HepG2 (cell line): ENCODE measurements around the gene KIAA0232. TPM values are rescaled to one million over a fixed set of nuclear protein-coding genes. Genes with fewer than 3 reads are reported as not detected.

Source experiments
- CHD4 ChIP-seq: fragments of 200-600 bp; sonication (generic); IDR thresholded peaks from 2 replicates; pipeline ENCODE4 v1.7.0; 2017; ENCODE audit warnings: mild to moderate bottlenecking, low read length, borderline replicate concordance
- DNMT3B ChIP-seq: conservative IDR thresholded peaks from 2 replicates; pipeline ENCODE4 v1.6.1; 2016; ENCODE audit warnings: missing biosample characterization, control low read depth
- GTF2F1 ChIP-seq: fragments of 150-350 bp; IDR thresholded peaks from 2 replicates; pipeline ENCODE4 v1.6.1; 2014; ENCODE audit warnings: low read length
- ISX ChIP-seq: sonication (generic); formaldehyde crosslinking; conservative IDR thresholded peaks from 2 replicates; pipeline ENCODE4 v1.5.0; 2020; ENCODE audit warnings: missing genetic modification reagents
- PITX1 ChIP-seq: sonication (generic); formaldehyde crosslinking; IDR thresholded peaks from 2 replicates; pipeline ENCODE4 v1.5.1; 2020; ENCODE audit warnings: mild to moderate bottlenecking, missing genetic modification reagents
- SRSF1 ChIP-seq: fragments of 200-400 bp; formaldehyde crosslinking; optimal IDR thresholded peaks from 2 replicates; pipeline ENCODE3; 2017; ENCODE audit warnings: mild to moderate bottlenecking, low read depth, low read length, moderate library complexity
- ZBTB7A ChIP-seq: sonication (generic); formaldehyde crosslinking; IDR thresholded peaks from 2 replicates; pipeline ENCODE4 v1.8.0; 2022; ENCODE audit warnings: mild to moderate bottlenecking, missing genetic modification reagents
- ZMYM2 ChIP-seq: sonication (generic); formaldehyde crosslinking; IDR thresholded peaks from 2 replicates; pipeline ENCODE4 v1.8.0; 2022; ENCODE audit warnings: mild to moderate bottlenecking, missing genetic modification reagents
- ZNF10 ChIP-seq: sonication (generic); formaldehyde crosslinking; IDR thresholded peaks from 2 replicates; pipeline ENCODE4 v1.4.0; 2020; ENCODE audit warnings: mild to moderate bottlenecking, low read depth, missing genetic modification reagents, borderline replicate concordance
- ZNF263 ChIP-seq: sonication (generic); formaldehyde crosslinking; IDR thresholded peaks from 2 replicates; pipeline ENCODE4 v1.4.0; 2020; ENCODE audit warnings: missing genetic modification reagents
- ZNF350 ChIP-seq: sonication (generic); formaldehyde crosslinking; IDR thresholded peaks from 2 replicates; pipeline ENCODE4 v1.4.0; 2020; ENCODE audit warnings: mild to moderate bottlenecking, low read depth, missing genetic modification reagents, borderline replicate concordance
- ZNF768 ChIP-seq: sonication (generic); formaldehyde crosslinking; IDR thresholded peaks from 2 replicates; pipeline ENCODE4 v1.4.0; 2020; ENCODE audit warnings: missing genetic modification reagents
- polyA plus RNA-seq, 8 experiments: library from polyadenylated mRNA; depleted of rRNA in 3 of 8; stranded (reverse) in 7 of 8; unstranded in 1 of 8; fragments of >200 nt; fragmentation: Illumina TruSeq in 4 of 8; extraction: Trizol in 4 of 8; gene quantifications; 2 replicates each; pipeline versions ENCODE4 v1.2.1 to v1.2.3, GENCODE V29; 2011 to 2016; ENCODE audit warnings: low read depth in 4 of 8, missing spikeins in 1 of 8, mixed read lengths in 1 of 8; ENCODE audit not compliant: insufficient read depth in 1 of 8
- total RNA-seq, 5 experiments: library from RNA; depleted of rRNA; stranded (reverse); fragments of >200 nt; fragmentation: Illumina TruSeq; extraction: Trizol; gene quantifications; 2 replicates each; pipeline ENCODE4 v1.2.3, GENCODE V29; 2016; ENCODE audit warnings: low read depth in 1 of 5
- TF ChIP-seq, protein P1 (sequence below): IDR thresholded peaks from 2 replicates; pipeline ENCODE4 v1.6.1; 2016; ENCODE audit warnings: low read depth, control low read depth
- TF ChIP-seq, protein P2 (sequence below): sonication (generic); formaldehyde crosslinking; IDR thresholded peaks from 2 replicates; pipeline ENCODE4 v1.5.0; 2020; ENCODE audit warnings: mild to moderate bottlenecking, low read depth, missing genetic modification reagents, borderline replicate concordance
- TF ChIP-seq, protein P3 (sequence below): sonication (generic); formaldehyde crosslinking; IDR thresholded peaks from 2 replicates; pipeline ENCODE4 v1.5.0; 2020; ENCODE audit warnings: mild to moderate bottlenecking, missing genetic modification reagents
- TF ChIP-seq, protein P4 (sequence below): sonication (generic); formaldehyde crosslinking; conservative IDR thresholded peaks from 2 replicates; pipeline ENCODE4 v1.4.0; 2020; ENCODE audit warnings: missing genetic modification reagents
- TF ChIP-seq, protein P5 (sequence below): sonication (generic); formaldehyde crosslinking; IDR thresholded peaks from 2 replicates; pipeline ENCODE4 v1.5.1; 2020; ENCODE audit warnings: missing genetic modification reagents, mild to moderate bottlenecking, borderline replicate concordance
- TF ChIP-seq, protein P6 (sequence below): sonication (generic); formaldehyde crosslinking; IDR thresholded peaks from 2 replicates; pipeline ENCODE4 v1.4.0; 2020; ENCODE audit warnings: missing genetic modification reagents

The KIAA0232 gene
- total and polyA plus RNA-seq, 2 of the 13 experiments (the other 11 are each of a cell fraction or from before 2014, with no cell fraction given): 7.8 to 17.1 TPM

DNA sequence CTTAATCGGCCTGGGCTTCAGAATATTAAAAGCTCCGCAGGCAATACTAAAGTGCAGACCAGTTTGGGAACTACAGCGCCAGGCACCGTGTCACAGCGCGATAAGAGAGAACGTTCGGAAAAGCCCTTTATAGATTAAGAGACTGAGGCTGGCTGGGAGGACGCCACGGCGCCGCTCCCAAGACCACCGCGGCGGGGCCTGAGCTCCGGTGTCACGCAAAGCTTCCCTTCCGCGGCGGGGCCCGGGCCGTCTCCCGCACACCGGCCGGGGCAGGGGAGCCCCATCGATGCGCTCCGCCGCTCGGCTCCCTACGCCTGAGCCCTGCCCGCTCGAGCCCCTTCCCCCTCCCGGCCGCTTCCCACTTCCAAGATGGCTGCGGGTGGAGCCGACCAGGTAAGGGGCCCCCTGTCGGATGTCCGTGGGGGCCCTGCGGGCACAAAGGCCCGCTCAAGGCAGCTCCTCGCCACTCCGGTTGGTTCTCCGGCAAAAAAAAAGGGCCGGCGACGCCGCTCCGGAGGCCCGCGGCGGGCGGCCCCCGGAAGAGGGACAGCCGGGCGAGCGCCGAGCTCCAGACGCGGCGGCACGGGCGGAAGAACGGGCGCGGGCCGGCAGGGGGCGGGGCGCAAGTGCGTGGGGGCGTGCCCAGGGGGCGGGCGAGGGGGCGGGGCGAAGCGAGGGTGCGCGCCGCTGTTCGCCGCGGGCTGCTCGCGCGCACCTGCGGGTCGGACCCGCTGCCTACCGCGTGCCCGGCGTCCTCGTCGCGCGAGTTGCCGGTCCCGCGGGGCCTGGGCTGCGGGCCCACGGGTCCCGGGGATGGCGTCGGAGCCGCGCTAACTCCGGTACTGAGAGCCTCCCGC is 126.8 kb downstream of the KIAA0232 start, which contains the start of gene TBC1D14 (continued):
- TF ChIP-seq, protein P1, sequence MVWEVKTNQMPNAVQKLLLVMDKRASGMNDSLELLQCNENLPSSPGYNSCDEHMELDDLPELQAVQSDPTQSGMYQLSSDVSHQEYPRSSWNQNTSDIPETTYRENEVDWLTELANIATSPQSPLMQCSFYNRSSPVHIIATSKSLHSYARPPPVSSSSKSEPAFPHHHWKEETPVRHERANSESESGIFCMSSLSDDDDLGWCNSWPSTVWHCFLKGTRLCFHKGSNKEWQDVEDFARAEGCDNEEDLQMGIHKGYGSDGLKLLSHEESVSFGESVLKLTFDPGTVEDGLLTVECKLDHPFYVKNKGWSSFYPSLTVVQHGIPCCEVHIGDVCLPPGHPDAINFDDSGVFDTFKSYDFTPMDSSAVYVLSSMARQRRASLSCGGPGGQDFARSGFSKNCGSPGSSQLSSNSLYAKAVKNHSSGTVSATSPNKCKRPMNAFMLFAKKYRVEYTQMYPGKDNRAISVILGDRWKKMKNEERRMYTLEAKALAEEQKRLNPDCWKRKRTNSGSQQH (CRISPR knock-in tag): no peak
- TF ChIP-seq ZBTB7A (no peak), CHD4 (no peak), PITX1 (CRISPR knock-in tag) (0 out of 2 replicates have a peak, but pooled peaks have one; percentile 19), ZMYM2 (CRISPR knock-in tag) (no peak), SRSF1 (peak; percentile 91), DNMT3B (CRISPR knock-in tag) (no peak), ZNF263 (no peak), ZNF768 (CRISPR knock-in tag) (no peak; the same call in 1 of the 2 replicates), ZNF350 (CRISPR knock-in tag) (no peak), ISX (CRISPR knock-in tag) (no peak), ZNF10 (CRISPR knock-in tag) (no peak), GTF2F1 (no peak)
- TF ChIP-seq, protein P2, sequence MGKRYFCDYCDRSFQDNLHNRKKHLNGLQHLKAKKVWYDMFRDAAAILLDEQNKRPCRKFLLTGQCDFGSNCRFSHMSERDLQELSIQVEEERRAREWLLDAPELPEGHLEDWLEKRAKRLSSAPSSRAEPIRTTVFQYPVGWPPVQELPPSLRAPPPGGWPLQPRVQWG (CRISPR knock-in tag): no peak
- TF ChIP-seq, protein P3, sequence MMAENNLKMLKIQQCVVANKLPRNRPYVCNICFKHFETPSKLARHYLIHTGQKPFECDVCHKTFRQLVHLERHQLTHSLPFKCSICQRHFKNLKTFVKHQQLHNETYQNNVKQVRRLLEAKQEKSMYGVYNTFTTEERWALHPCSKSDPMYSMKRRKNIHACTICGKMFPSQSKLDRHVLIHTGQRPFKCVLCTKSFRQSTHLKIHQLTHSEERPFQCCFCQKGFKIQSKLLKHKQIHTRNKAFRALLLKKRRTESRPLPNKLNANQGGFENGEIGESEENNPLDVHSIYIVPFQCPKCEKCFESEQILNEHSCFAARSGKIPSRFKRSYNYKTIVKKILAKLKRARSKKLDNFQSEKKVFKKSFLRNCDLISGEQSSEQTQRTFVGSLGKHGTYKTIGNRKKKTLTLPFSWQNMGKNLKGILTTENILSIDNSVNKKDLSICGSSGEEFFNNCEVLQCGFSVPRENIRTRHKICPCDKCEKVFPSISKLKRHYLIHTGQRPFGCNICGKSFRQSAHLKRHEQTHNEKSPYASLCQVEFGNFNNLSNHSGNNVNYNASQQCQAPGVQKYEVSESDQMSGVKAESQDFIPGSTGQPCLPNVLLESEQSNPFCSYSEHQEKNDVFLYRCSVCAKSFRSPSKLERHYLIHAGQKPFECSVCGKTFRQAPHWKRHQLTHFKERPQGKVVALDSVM (CRISPR knock-in tag): peak; percentile 70
- TF ChIP-seq, protein P4, sequence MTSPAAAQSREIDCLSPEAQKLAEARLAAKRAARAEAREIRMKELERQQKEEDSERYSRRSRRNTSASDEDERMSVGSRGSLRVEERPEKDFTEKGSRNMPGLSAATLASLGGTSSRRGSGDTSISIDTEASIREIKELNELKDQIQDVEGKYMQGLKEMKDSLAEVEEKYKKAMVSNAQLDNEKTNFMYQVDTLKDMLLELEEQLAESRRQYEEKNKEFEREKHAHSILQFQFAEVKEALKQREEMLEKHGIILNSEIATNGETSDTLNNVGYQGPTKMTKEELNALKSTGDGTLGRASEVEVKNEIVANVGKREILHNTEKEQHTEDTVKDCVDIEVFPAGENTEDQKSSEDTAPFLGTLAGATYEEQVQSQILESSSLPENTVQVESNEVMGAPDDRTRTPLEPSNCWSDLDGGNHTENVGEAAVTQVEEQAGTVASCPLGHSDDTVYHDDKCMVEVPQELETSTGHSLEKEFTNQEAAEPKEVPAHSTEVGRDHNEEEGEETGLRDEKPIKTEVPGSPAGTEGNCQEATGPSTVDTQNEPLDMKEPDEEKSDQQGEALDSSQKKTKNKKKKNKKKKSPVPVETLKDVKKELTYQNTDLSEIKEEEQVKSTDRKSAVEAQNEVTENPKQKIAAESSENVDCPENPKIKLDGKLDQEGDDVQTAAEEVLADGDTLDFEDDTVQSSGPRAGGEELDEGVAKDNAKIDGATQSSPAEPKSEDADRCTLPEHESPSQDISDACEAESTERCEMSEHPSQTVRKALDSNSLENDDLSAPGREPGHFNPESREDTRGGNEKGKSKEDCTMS (CRISPR knock-in tag): no peak
- TF ChIP-seq, protein P5, sequence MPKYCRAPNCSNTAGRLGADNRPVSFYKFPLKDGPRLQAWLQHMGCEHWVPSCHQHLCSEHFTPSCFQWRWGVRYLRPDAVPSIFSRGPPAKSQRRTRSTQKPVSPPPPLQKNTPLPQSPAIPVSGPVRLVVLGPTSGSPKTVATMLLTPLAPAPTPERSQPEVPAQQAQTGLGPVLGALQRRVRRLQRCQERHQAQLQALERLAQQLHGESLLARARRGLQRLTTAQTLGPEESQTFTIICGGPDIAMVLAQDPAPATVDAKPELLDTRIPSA: no peak
- TF ChIP-seq, protein P6, sequence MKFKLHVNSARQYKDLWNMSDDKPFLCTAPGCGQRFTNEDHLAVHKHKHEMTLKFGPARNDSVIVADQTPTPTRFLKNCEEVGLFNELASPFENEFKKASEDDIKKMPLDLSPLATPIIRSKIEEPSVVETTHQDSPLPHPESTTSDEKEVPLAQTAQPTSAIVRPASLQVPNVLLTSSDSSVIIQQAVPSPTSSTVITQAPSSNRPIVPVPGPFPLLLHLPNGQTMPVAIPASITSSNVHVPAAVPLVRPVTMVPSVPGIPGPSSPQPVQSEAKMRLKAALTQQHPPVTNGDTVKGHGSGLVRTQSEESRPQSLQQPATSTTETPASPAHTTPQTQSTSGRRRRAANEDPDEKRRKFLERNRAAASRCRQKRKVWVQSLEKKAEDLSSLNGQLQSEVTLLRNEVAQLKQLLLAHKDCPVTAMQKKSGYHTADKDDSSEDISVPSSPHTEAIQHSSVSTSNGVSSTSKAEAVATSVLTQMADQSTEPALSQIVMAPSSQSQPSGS (CRISPR knock-in tag): peak; percentile 47; the same call in 1 of the 2 replicates
